Right hindlimb (tissue), 1 donor: ENCODE measurements around the gene CTNNA1.
"Not testable (repeated sequence)": the region's sequence is repeated elsewhere in the genome, so short reads cannot be mapped to it uniquely, and the experiment has no call there.

Experiments
- DNase-seq: peaks from one replicate; pipeline ENCODE4 v3.0.0-alpha.2; 2018

CTNNA1 gene

DNA sequence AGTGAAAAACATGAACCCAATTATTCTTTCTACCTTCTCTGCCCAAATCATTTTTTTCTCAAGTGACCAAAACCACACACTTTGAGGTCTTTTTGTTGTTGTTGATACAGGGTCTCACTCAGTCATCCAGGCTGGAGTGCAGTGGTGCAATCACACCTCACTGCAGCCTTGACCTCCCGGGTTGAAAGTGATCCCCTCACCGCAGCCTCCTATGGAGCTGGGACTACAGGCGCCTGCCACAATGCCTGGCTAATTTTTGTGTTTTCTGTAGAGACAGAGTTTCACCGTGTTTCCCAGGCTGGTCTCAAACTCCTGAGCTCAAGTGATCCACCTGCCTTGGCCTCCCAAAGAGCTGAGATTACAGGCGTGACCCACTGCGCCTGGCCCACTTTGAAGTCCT, 8.4 kb downstream of the CTNNA1 start:
- DNase-seq, result not testable (repeated sequence)

DNA sequence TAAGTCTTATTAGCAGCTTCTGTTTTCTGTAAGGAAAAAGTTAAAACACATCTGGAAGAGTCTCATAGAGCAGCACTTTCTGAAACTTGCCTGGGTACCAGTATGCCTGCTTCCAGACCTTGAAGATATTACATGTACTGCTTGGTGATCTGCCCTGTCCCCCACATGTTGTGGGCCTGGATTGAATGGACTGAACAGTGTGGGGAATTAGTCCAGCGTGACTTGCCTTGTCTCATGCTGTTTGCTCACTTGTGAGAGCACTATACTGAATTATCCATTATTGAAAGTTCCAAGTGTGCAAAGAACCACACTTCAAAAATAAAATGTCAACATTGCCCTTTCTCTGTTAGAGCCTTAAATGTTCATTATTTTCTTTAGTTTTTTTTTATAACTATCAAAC, 8.9 kb downstream of the CTNNA1 start:
- no peak for DNase-seq

DNA sequence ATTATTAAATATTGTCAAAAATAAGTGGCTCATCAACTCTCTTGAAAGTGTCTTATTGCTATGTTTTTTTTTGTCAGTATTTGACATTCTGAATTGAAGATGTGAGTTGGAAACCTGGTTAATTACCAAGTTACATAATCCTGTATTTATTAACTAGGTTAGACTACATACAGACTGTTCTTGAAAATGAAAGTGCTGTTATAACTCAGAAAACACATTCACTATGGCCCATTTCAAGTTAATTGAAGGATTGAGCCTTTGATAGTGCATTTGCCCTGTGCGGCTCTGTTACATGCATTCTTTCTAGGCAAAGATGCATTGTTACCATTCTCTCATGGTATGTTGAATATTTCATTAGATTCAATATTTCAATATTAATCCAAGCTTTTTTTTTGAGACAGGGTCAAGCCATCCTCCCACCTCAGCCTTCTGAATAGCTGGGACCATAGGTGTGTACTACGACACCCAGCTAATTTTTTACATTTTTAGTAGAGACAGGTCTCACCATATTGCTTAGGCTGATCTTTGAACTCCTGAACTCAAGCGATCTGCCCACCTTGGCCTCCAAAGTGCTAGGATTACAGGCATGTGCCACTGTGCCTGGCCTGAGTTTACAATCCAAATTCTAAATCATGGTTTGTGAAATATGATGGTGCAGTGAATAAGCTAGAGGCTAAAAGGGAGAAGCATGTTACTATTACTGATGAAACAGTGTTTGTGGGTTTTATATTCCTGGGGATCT, 10.0 kb downstream of the CTNNA1 start:
- no peak for DNase-seq

DNA sequence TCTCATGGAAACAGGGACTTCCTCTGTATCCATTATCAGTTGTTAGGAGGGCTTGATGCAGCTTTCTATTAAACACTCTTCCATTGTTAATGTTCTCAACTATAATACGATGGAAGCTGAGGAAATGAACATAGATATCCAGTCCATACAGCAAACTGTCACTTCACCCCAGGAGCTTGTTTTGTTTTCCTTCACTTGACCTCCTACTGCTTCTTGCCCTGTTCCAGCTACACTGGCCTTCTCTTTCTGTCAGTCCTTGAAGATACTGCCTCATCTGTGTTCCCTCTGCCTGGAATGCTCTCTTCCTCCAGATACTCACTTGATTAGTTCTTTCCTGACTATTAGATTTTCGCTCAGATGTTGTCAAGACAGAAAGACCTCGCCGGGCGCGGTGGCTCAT, 17.1 kb downstream of the CTNNA1 start:
- no peak for DNase-seq

DNA sequence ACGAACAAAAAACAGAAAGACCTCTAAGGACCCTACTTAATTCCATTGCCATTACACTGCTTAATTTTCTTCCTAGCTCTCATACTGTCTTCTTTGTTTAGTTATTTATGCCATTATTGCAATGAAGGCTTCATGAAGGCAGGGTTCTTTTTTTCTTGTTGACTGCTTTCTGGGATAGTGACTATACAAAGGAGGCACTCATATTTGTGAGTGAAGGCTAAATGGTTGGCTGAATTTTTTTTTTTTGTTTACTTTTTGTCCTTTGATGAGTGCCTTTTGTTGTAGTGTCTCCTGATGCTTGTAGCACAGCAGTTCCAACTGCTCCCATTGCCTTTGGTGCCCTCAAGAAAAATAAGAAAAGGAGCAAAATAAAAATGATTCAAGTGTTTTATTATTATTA, 17.8 kb downstream of the CTNNA1 start:
- no peak for DNase-seq

DNA sequence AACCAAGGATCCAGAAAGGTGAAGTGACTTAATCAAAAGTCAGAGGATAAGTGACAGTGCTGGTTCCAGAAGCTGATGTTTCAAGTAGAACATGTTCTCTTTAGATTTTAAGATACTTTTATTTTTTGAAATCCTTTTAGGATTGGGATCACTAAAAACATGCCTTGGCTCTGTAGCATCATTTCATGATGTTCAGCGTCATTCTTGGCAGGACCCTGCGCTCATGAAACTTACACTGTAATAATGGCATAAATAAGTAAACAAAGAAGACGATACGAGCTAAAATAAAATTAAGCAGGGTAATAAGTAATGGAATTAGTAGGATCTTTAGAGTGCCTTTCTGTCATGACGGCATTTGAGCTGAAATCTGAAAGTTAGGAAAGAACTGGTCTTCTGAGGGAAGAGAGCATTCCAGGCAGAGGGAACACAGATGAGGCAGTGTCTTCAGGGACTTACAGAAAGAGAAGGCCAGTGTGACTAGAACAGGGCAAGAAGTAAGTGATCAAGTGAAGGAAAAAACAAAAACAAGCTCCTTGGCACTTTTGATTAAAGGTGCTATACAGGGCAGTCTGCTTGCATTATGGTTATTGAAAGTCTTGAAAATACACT, 19.9 kb downstream of the CTNNA1 start:
- DNase-seq, result no peak

DNA sequence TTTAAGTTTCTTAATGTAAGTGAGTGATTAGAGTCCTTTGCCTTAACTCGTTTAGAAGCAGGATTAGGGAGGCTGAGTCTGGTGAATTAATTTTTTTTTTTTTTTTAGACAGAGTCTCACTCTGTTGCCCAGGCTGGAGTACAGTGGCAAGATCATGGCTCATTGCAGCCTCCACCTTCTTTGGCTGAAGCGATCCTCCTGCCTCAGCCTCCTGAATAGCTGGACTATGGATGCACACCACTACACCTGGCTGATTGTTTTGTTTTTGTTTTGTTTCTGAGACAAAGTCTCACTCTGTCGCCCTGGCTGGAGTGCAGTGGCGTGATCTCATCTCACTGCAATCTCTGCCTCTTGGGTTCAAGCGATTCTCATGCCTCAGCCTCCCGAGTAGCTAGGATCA, 20.4 kb downstream of the CTNNA1 start:
- not testable (repeated sequence) for DNase-seq

DNA sequence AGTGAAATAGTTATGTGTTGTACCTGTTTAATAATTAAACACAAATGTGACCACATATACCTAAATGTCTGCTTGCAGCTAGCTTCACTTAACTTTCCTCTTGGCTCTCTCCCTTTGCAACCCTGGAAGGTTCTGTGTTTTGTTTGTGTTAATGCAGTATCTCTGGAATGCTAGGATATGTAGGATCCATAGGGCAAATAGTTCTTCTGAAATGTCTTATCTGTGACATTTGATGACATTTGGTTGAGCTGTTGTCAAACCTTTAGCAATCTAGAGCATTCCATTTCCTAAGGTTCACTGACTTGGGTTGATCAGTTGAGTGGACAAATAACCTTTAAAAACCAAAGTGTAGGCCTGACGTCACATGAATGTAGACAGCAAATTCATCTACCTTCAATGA, 21.8 kb downstream of the CTNNA1 start:
- DNase-seq, result no peak

DNA sequence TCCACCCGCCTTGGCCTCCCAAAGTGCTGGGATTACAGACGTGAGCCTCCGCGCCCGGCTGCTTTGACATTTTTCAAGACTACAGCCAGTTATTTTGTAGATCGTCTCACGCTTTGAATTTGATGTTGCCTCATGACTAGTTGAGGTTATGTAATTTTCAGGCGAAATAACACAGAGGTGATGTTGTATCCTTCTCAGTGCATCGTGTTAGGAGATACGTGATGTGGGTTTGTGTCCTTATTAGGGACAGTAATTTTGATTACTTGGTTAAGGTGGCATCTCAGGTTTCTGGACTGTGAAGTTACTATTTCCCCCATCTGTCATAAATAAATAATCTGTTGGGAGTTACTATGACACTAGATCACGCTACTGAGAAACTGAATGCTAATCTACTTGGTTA, 25.0 kb downstream of the CTNNA1 start:
- DNase-seq, result no peak

DNA sequence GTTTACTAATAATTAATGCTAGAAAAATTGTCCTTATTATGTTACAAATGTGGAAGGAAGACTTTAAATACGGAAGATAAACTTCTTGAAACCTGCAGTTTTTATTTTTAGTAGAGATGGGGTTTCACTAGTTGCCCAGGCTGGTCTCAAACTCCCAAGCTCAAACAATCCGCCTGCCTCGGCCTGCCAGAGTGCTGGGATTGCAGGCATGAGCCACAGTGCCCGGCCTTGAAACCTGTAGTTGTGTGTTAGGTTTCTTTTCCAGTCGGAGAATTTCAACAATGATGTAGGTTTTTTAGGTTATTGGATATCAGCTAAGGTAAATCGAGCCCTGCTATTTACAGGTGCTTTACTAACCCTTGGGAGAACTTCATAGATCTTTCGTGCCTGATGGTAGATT, 30.8 kb downstream of the CTNNA1 start:
- no peak for DNase-seq

DNA sequence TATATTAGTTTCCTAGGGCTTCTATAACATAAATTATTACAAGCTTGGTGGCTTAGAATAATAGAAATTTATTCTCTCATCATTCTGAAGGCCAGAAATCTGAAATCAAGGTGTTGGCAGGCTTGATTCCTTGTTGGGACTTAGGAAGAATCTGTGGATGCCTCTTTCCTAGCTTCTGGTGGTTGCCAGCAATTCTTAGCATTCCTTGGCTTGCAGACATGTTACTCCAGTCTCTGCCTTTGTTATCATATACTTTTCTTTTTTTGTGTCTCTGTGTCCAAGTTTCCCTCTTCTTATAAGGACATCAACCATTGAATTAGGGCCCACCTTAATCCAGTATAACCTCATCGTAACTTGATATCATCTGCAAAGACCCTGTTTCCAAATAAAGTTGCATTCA, 31.4 kb downstream of the CTNNA1 start:
- no peak for DNase-seq

DNA sequence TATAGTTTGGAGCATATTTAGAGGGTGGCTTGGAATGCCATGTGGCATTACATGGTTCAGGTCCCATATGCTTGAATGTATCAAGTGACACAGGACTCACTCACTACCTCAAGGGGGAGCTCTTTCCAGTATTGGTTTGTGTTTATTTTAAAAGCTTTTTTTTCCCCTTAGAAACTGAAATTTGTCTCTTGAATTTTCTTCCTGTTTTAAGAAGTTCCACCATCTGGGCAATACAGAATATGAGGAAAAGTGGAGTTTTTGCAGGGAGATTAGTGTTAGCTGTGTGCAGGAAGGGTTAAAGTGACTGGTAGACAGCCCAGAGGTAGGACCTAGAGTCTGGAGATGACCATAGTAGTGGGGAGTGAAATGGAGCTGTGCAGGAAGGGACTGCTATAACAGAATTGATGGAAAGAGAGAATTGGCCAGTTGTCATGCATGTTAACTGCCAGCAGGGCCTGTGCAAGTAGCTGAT, 36.6 kb downstream of the CTNNA1 start:
- DNase-seq, result no peak

DNA sequence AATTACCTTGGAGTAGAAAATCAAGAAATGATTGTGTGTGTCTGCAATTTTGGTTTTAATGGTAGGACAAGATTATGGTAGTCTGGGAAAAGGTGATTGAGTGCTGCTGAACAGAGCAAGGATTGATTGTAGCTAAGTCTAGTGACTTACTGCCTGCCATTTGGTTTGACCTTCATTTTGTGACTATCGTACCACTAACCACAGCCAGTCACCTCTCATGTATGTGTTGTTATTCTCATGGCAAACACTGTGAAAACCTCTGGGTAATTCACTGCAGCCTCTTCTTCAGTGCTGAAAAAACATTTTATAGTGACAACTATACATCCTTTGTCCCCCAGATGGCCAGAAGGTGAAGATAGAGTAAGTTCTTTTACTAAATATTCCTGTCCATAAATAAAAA, 37.5 kb downstream of the CTNNA1 start:
- DNase-seq, result no peak

DNA sequence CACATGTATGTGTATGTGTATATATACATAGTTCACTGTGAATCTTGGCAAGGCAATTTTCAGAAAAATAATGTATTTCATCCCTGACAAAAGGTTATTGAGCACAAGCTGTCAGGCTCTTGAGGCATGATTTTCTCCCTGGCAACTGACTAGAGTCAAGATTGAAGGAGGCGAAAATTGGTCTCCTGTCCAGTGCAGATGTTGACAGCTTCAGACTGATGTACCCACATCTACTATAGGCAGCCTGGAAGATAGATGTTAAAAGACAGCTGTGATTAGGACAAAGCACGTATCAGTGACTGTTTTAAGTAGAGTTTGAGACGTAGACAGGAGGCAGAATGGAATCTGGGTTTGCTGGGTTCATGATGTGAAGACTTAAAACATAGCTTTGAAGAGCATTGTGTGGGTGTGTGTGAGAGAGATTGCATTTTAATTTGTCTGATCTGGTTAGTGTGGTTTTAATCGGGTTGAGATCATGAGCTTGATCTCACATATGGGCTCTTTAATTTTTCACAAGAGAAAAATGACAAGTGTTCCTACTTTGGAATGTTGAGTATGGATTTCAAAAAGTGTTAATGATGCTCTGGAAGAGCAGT, 39.1 kb downstream of the CTNNA1 start:
- DNase-seq, result no peak

DNA sequence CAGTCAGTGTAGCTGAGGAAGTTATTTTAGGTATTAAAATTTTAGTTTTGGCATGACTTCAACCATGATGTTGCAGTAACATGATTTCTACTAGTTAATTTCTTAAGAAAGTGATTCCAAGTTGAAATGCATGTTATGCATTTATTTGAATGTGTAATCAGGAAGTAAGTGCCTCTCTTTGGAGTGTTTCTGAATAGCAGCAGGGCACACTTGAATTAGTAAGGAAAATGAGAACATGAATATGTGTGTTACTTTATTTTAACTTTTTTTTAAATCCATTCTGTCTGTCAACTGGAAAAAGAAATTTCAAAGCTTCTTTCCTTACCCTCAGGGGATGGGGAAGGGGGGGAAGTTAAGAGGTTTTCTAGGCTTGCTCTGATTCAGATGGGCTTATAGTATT, 40.4 kb downstream of the CTNNA1 start:
- DNase-seq, result no peak

DNA sequence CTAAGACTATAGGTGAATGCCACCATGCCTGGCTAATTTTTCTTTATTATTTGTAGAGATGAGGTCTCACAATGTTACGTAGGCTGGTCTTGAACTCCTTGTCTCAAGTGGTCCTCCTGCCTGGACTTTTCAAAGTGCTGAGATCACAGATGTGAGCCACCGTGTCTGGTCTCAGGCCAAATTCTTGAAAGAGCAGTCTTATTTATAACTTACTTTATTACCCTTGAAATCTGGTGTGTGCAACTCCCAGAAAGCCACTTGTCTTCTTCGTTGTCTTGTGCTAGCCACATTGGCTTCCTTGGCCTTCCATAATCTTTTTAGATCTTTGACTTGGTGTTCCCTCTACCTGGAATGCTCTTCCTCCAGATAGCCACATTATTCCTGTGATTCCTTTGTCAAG, 50.1 kb downstream of the CTNNA1 start:
- no peak for DNase-seq

DNA sequence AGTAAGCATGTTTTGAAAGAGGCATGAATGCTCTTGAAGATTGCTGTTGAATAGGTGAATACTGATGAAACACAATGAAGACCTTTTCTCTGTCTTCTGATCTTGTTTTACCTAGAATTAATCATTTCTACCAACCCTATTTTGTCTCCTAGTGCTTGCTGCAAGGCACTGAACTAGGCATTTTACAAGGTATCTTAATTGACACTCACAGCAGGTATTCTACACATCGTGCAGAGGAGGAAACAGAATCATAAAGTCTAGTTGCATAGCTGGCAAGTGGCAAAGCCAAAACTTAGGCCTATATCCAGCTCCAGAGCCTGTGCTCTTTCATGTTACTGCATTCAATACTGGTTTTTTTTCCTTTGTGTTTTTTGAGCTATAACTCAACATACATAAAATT, 50.7 kb downstream of the CTNNA1 start:
- DNase-seq, result no peak

DNA sequence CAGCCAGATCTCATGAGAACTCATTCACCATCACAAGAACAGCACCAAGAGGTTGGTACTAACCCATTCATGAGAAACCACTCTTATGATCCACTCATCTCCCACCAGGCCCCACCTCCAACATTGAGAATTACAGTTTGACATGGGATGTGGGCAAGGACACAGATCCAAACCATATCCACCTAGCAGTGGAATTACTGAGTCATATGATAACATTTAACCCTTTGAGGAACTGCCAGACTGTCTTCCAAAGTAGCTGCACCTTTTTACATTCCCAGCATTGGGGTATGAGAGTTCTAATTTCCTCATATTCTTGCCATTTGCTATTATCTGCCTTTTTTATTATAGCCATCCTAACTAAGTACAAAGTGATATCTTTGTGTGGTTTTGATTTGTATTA, 51.9 kb downstream of the CTNNA1 start:
- no peak for DNase-seq

DNA sequence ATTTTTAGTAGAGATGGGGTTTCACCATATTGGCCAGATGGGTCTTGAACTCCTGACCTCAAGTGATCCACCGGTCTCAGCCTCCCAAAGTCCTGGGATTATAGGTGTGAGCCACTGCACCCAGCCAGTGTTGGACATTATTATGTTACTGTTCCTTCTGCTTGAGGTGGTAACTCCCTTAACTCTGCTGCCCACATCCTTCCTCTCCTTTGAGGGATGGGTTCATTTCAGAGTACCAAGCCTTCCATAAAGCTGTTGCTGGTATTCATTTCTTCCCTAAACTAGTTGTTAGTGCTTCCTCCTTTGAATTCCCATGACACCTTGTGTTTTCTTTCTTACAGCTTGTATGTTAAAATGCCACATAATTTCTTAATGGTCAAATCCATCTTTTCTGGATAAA, 54.0 kb downstream of the CTNNA1 start:
- DNase-seq, result no peak

DNA sequence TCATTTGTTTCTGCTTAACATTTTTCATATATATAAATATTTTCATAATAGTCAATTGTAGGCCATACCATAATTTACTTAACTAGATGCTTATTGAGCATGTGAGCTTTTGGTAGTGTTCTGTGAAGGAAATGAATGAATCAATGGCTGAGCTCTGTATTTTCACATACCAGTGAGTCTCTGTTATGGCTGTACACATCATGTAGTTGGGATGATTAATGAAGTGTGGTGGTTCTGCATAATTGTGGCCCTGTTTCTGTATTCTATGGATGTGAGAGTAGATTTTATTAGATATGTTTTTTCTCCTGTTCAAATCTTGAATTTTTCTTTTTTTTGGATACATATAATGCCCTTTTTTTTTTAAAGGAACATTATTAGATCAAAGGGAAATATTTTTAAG, 56.2 kb downstream of the CTNNA1 start:
- DNase-seq, result no peak

DNA sequence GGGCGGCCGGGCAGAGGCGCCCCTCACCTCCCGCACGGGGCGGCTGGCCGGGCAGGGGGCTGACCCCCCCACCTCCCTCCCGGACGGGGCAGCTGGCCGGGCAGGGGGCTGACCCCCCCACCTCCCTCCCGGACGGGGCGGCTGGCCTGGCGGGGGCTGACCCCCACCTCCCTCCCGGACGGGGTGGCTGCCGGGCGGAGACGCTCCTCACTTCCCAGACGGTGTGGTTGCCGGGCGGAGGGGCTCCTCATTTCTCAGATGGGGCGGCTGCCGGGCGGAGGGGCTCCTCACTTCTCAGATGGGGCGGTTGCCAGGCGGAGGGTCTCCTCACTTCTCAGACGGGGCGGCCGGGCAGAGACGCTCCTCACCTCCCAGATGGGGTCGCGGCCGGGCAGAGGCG, 57.6 kb downstream of the CTNNA1 start:
- DNase-seq, result not testable (repeated sequence)

DNA sequence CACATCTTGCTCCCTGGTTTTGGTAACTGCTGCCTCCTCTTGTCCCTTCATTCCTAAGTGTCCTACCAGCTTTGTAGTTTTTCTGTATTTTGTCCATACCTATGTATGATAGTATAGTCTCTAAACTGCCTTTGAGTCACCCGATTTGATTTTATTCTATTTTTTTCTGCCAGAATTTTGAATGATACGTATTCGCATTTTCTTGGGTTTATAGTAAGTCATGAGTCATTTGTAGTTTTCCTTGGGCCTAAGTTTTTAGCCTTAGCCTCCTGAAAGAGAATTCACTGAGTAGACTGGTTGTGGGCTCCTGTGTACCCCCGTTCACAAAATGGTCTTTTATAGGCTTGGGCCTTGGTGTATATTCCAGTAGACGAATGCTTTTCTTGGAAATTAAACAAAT, 62.3 kb downstream of the CTNNA1 start:
- no peak for DNase-seq

DNA sequence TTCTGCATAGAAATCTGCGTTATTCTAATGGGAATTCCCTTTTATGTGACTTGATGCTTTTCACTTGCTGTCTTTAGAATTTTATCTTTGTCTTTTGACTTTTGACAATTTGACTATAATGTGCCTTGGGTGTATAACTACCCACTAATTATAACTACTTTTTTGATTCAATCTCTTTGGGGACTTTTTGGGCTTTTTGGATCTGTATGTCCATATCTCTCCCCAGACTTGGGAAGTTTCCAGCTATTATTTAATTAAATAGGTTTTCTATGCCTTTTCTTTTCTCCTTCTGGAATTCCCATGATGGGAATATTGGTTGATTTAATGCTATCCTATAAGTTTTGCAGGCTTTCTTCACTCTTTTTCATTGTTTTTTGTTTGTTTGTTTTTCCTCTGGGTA, 64.0 kb downstream of the CTNNA1 start:
- DNase-seq, result no peak

DNA sequence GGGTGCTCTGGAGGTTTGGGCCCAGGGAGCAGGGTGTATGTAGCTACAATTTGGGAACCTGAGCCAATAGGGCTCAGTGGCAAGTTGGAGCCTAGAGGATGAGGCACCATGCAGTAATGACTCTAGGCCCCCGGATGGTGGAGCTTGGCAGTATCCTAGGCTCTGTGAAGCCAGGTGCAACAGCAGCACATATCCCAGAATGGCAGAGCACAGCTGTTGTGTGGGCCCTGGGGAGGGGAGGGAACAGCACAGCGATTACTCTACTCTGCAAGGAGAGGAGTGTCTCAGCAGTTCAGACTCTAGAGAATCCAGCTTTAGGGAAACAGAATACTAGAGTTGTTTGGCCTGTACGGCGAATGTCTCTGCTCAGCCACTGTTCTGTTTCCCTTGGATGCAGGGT, 65.9 kb downstream of the CTNNA1 start:
- DNase-seq, result peak; percentile 77

DNA sequence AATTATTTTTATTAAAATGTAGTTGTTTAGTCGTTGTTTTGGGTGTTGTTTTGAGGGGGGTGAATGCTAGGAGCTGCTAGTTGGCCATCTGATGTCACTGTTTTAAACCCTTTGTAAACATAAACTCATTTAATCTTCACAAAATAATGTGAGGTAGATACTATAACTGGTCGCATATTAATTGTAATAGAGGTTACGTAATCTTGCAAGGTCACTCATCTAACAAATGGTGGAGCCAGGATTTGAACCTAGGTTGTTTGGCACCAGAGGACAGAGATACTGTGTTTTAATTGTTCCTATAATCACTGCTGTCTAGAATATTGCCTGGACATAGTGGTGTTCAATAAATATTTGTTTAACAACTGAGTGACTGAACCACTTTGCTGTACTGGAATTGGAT, 67.5 kb downstream of the CTNNA1 start:
- DNase-seq, result no peak
